Measurements from ENCODE around the gene NUP214.
A peak's percentile ranks its signal among the peaks of the same experiment; 100 is the strongest.

NUP214 gene

GRCh38 chr9:131203431-131204218 is 78.2 kb downstream of the NUP214 start:
- DNase-seq: no peak

GRCh38 chr9:131204285-131204684 is 78.9 kb downstream of the NUP214 start:
- no peak for DNase-seq

GRCh38 chr9:131206495-131206894 is 81.1 kb downstream of the NUP214 start:
- no peak for DNase-seq

GRCh38 chr9:131211920-131212319 is 86.5 kb downstream of the NUP214 start:
- peak; percentile 12 for DNase-seq

GRCh38 chr9:131214286-131214856 is 89.0 kb downstream of the NUP214 start:
- DNase-seq: no peak

GRCh38 chr9:131214876-131215275 is 89.5 kb downstream of the NUP214 start:
- DNase-seq: no peak

- DNase-seq: no peak
Measured at GRCh38 chr9:131216806-131217205, 91.4 kb downstream of the NUP214 start.

GRCh38 chr9:131217331-131218031 is 92.1 kb downstream of the NUP214 start:
- DNase-seq: no peak

GRCh38 chr9:131218370-131218769 is 93.0 kb downstream of the NUP214 start:
- DNase-seq: no peak

GRCh38 chr9:131220485-131220884 is 95.1 kb downstream of the NUP214 start:
- DNase-seq: no peak

- DNase-seq: no peak
Measured at GRCh38 chr9:131222460-131222859, 97.1 kb downstream of the NUP214 start.

GRCh38 chr9:131226226-131226625 is 100.8 kb downstream of the NUP214 start:
- DNase-seq: no peak

GRCh38 chr9:131227112-131227958 is 101.9 kb downstream of the NUP214 start:
- DNase-seq: no peak

- DNase-seq: no peak
Measured at GRCh38 chr9:131227959-131228460, 102.6 kb downstream of the NUP214 start.

GRCh38 chr9:131228988-131229387 is 103.6 kb downstream of the NUP214 start:
- no peak for DNase-seq

- peak; percentile 54 for DNase-seq
Measured at GRCh38 chr9:131233556-131233955, 108.2 kb downstream of the NUP214 start.

GRCh38 chr9:131233995-131234394 is 108.6 kb downstream of the NUP214 start:
- DNase-seq: peak; percentile 63

GRCh38 chr9:131234799-131235479 is 109.6 kb downstream of the NUP214 start:
- DNase-seq: no peak

GRCh38 chr9:131235480-131235851 is 110.1 kb downstream of the NUP214 start:
- no peak for DNase-seq

- DNase-seq: no peak
Measured at GRCh38 chr9:131236161-131236560, 110.8 kb downstream of the NUP214 start.

GRCh38 chr9:131236761-131237160 is 111.4 kb downstream of the NUP214 start:
- no peak for DNase-seq

GRCh38 chr9:131237291-131237690 is 111.9 kb downstream of the NUP214 start:
- no peak for DNase-seq

Data from CD4-positive, alpha-beta T cell treated with Interleukin-10 for 1 hour (primary cell).